ENCODE data around the gene PHF19.

Gene PHF19

GRCh38 chr9:120866651-120867050 lies 10.3 kb downstream of the PHF19 start:
- Histone ChIP-seq H3K9me3 (ENCODE audit: control insufficient read depth, insufficient read depth, low read length) (no peaks in the 10 kb centered on the region), H3K9me2 (replicated peaks; ENCODE audit: control insufficient read depth, low read length) (no peaks in the 10 kb centered on the region), H3K4me3 (ENCODE audit: low read length) (no peak overlapping the region), H3F3A (ENCODE audit: control insufficient read depth, insufficient read depth) (peaks cover 11% of the 10 kb centered on the region), H3K4me2 (ENCODE audit: low read length) (no peak overlapping the region), H3K36me3 (ENCODE audit: control insufficient read depth, low read length) (peaks cover 90% of the 10 kb centered on the region), H3K27ac (ENCODE audit: low read depth, low read length) (no peak overlapping the region), H4K20me1 (ENCODE audit: control insufficient read depth, insufficient read depth, low read depth, low read length) (no peaks in the 10 kb centered on the region), H3K27me3 (ENCODE audit: control insufficient read depth, low read length) (no peaks in the 10 kb centered on the region), H3K79me2 (ENCODE audit: control insufficient read depth, low read length) (peaks cover 16% of the 10 kb centered on the region), H3K4me1 (ENCODE audit: control insufficient read depth, low read length) (peaks cover 26% of the 10 kb centered on the region)
- TF ChIP-seq EZH2phosphoT487 (IDR thresholded peaks at IDR 0.05; ENCODE audit: borderline replicate concordance, low read length): no peak
- TF ChIP-seq, protein P1, sequence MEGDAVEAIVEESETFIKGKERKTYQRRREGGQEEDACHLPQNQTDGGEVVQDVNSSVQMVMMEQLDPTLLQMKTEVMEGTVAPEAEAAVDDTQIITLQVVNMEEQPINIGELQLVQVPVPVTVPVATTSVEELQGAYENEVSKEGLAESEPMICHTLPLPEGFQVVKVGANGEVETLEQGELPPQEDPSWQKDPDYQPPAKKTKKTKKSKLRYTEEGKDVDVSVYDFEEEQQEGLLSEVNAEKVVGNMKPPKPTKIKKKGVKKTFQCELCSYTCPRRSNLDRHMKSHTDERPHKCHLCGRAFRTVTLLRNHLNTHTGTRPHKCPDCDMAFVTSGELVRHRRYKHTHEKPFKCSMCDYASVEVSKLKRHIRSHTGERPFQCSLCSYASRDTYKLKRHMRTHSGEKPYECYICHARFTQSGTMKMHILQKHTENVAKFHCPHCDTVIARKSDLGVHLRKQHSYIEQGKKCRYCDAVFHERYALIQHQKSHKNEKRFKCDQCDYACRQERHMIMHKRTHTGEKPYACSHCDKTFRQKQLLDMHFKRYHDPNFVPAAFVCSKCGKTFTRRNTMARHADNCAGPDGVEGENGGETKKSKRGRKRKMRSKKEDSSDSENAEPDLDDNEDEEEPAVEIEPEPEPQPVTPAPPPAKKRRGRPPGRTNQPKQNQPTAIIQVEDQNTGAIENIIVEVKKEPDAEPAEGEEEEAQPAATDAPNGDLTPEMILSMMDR (IDR thresholded peaks at IDR 0.05; ENCODE audit: low read depth, low read length, poor library complexity, severe bottlenecking): no peak

DNA sequence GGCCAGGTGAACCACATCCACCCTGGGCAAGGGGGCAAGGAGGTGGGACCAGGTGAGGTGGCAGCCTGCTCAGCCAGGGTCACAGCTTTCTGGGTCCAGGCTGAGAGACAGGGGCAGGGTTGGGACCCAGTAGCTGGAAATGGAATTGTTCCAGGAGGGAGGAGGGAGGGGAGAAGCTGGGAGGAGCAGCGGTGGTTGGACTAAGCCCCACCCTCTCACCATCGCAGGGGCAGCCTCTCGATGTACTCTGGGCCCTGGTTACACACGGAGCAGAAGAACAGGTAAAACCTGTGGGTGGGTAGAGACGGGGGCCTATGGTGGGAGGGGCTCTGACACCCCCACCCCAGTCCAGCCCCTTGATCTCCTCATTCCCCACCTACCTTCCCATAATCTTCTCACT lies 11.2 kb downstream of the PHF19 start:
- Histone ChIP-seq H3K9me2 (replicated peaks; ENCODE audit: control insufficient read depth, low read length) (no peaks in the 10 kb centered on the region), H4K20me1 (ENCODE audit: control insufficient read depth, insufficient read depth, low read depth, low read length) (no peaks in the 10 kb centered on the region), H3K27ac (ENCODE audit: low read depth, low read length) (no peak overlapping the region), H3K9me3 (ENCODE audit: control insufficient read depth, insufficient read depth, low read length) (no peaks in the 10 kb centered on the region), H3K79me2 (ENCODE audit: control insufficient read depth, low read length) (peaks cover 16% of the 10 kb centered on the region), H3K4me3 (ENCODE audit: low read length) (no peak overlapping the region), H3K4me2 (ENCODE audit: low read length) (no peak overlapping the region), H3K4me1 (ENCODE audit: control insufficient read depth, low read length) (peaks cover 26% of the 10 kb centered on the region), H3F3A (ENCODE audit: control insufficient read depth, insufficient read depth) (peaks cover 3% of the 10 kb centered on the region), H3K36me3 (ENCODE audit: control insufficient read depth, low read length) (peaks cover 90% of the 10 kb centered on the region), H3K27me3 (ENCODE audit: control insufficient read depth, low read length) (no peaks in the 10 kb centered on the region)
- TF ChIP-seq, protein P1 (IDR thresholded peaks at IDR 0.05; ENCODE audit: low read depth, low read length, poor library complexity, severe bottlenecking): no peak
- TF ChIP-seq EZH2phosphoT487 (IDR thresholded peaks at IDR 0.05; ENCODE audit: borderline replicate concordance, low read length): no peak

- Histone ChIP-seq H3K4me1 (ENCODE audit: control insufficient read depth, low read length) (peaks cover 21% of the 10 kb centered on the region), H3K9me2 (replicated peaks; ENCODE audit: control insufficient read depth, low read length) (no peaks in the 10 kb centered on the region), H3K27me3 (ENCODE audit: control insufficient read depth, low read length) (no peaks in the 10 kb centered on the region), H4K20me1 (ENCODE audit: control insufficient read depth, insufficient read depth, low read depth, low read length) (no peaks in the 10 kb centered on the region), H3K4me2 (ENCODE audit: low read length) (no peak overlapping the region), H3K9me3 (ENCODE audit: control insufficient read depth, insufficient read depth, low read length) (no peaks in the 10 kb centered on the region), H3K27ac (ENCODE audit: low read depth, low read length) (no peak overlapping the region), H3F3A (ENCODE audit: control insufficient read depth, insufficient read depth) (0 out of 2 replicates have a peak, but pooled peaks cover 3% of the 10 kb centered on the region), H3K4me3 (ENCODE audit: low read length) (no peak overlapping the region), H3K79me2 (ENCODE audit: control insufficient read depth, low read length) (peaks cover 16% of the 10 kb centered on the region), H3K36me3 (ENCODE audit: control insufficient read depth, low read length) (peaks cover 90% of the 10 kb centered on the region)
- no peak for TF ChIP-seq EZH2phosphoT487 (IDR thresholded peaks at IDR 0.05; ENCODE audit: borderline replicate concordance, low read length)
- TF ChIP-seq, protein P1 (IDR thresholded peaks at IDR 0.05; ENCODE audit: low read depth, low read length, poor library complexity, severe bottlenecking): no peak
These were observed 11.8 kb downstream of the PHF19 start for GRCh38 chr9:120865176-120865575.

Data from DOHH2 (cell line).